Measurements from ENCODE around the gene TMEM9. TPM values are rescaled to one million over a fixed set of nuclear protein-coding genes. Genes with fewer than 3 reads are reported as not detected.

The TMEM9 gene
- total and polyA plus RNA-seq, 2 donors (not counting 3 experiments of a cell fraction or from before 2014, with no cell fraction given), result 39.3 to 96.1 TPM

- ChIA-PET CTCF (interaction anchor here (0.7 to 1.9 kb wide), 5 partner anchors 11 to 463 kb away, joined by 3 to 11 read pairs (median 5); no protein-coding TSS in a partner anchor), POLR2A (no interaction called here)
- no TSS peak for BruUV-seq (replicated peaks)
- Histone ChIP-seq H2AFZ (ENCODE audit: low read depth, low read length) (no peak overlapping the region), H3K4me2 (ENCODE audit: insufficient read depth, low read length) (no peak overlapping the region), H3K9ac (replicated peaks; ENCODE audit: extremely low read depth, insufficient read depth, low read length) (no peak overlapping the region), H3K4me1 (ENCODE audit: control insufficient read depth, extremely low read depth, insufficient read depth, low read length) (no peaks in the 10 kb centered on the region), H3K36me3 (ENCODE audit: control insufficient read depth in 2 of 2, extremely low read depth in 1 of 2, insufficient read depth in 2 of 2, low read length in 2 of 2) (no peaks in the 10 kb centered on the region), H4K20me1 (replicated peaks; ENCODE audit: control insufficient read depth, extremely low read depth, insufficient read depth, low read length) (no peaks in the 10 kb centered on the region), H3K79me2 (ENCODE audit: control insufficient read depth, insufficient read depth, low read length) (no peaks in the 10 kb centered on the region), H3K9me1 (replicated peaks; ENCODE audit: control insufficient read depth, extremely low read depth, insufficient read depth, low read length) (no peaks in the 10 kb centered on the region), H3K4me3 (replicated peaks in 1 of 3; ENCODE audit: insufficient read depth in 1 of 3, low read depth in 1 of 3, low read length in 3 of 3) (no peak overlapping the region), H3K9me3 (replicated peaks; ENCODE audit: control insufficient read depth, insufficient read depth, low read length) (no peaks in the 10 kb centered on the region), H3K27me3 (ENCODE audit: control insufficient read depth in 2 of 2, insufficient read depth in 2 of 2, low read length in 2 of 2) (peaks cover 5 to 21% of the 10 kb centered on the region in 2 experiments), H3K27ac (ENCODE audit: insufficient read depth, low read depth, low read length) (no peak overlapping the region)
- DNase-seq (ENCODE audit: low read depth, low spot score) (no peak), FAIRE-seq (no peak)
- TF ChIP-seq MAX (IDR thresholded peaks at IDR 0.05; ENCODE audit: insufficient read depth, insufficient read length), result no peak
- TF ChIP-seq CTCF (IDR thresholded peaks at IDR 0.05; ENCODE audit: extremely low read depth in 1 of 2, insufficient read depth in 1 of 2, low read depth in 1 of 2, low read length in 2 of 2), result no peak
- no peak for TF ChIP-seq POLR2AphosphoS5 (IDR thresholded peaks at IDR 0.05; ENCODE audit: insufficient read depth, low read depth, low read length)
- no peak for TF ChIP-seq EZH2 (IDR thresholded peaks at IDR 0.05; ENCODE audit: borderline replicate concordance, low read depth, low read length, severe bottlenecking)
- TF ChIP-seq GATA2 (IDR thresholded peaks at IDR 0.05; ENCODE audit: insufficient read depth, insufficient read length, low read depth, low read length), result no peak
- TF ChIP-seq FOS (IDR thresholded peaks at IDR 0.05; ENCODE audit: borderline replicate concordance, insufficient read depth, low read length), result no peak
- no peak for TF ChIP-seq MYC (IDR thresholded peaks at IDR 0.05; ENCODE audit: low read depth, low read length)
- no peak for TF ChIP-seq POLR2A (IDR thresholded peaks at IDR 0.05; ENCODE audit: low read depth, low read length)
- TF ChIP-seq JUN (IDR thresholded peaks at IDR 0.05; ENCODE audit: borderline replicate concordance, insufficient read depth, insufficient read length, low read depth), result no peak
- intact Hi-C loops (cut with micrococcal nuclease) (loop anchor here (1.0 kb wide), 1 partner anchor 36 kb away; no protein-coding TSS in a partner anchor), dilution Hi-C loops (cut with MboI; ENCODE audit: extremely low pct_ligation_motif_present, low sequenced_read_pairs) (no loop called here)
Measured at GRCh38 chr1:201185527-201186128, 31.4 kb upstream of the TMEM9 start.
